Measurements from ENCODE around the gene SPOCK1. TPM values are rescaled to one million over a fixed set of nuclear protein-coding genes. Genes with fewer than 3 reads are reported as not detected.

Gene SPOCK1
- total and polyA plus RNA-seq, 2 of the 4 experiments (the other 2 are of a cell fraction), result 5.0 to 20.3 TPM

- POLR2A ChIA-PET (ENCODE audit: unreplicated experiment), result no interaction called here
- dilution Hi-C loops (cut with HindIII; ENCODE audit: low sequenced_read_pairs, unreplicated experiment) (no loop called here), intact Hi-C loops (cut with micrococcal nuclease) (no loop called here), in situ Hi-C loops (cut with MboI; ENCODE audit: low sequenced_read_pairs) (no loop called here)
- Histone ChIP-seq H4K20me1 (ENCODE audit: insufficient read depth, low read length) (no peaks in the 10 kb centered on the region), H3K36me3 (ENCODE audit: control insufficient read depth, insufficient read depth, low read length) (no peaks in the 10 kb centered on the region), H3K27me3 (ENCODE audit: control insufficient read depth, insufficient read depth, low read length) (0 out of 2 replicates have a peak, but pooled peaks cover 2% of the 10 kb centered on the region), H3K56ac (ENCODE audit: extremely low read depth, insufficient read depth, low read length) (no peak overlapping the region), H3K27ac (ENCODE audit: insufficient read depth, low read length) (no peak overlapping the region), H4K5ac (ENCODE audit: low read depth, low read length) (no peak overlapping the region), H3K4me2 (ENCODE audit: low read depth, low read length) (no peak overlapping the region), H2AFZ (replicated peaks; ENCODE audit: low read length, poor library complexity) (no peak overlapping the region), H2AK9ac (replicated peaks; ENCODE audit: low read depth, low read length, poor library complexity) (no peak overlapping the region), H3K4me1 (ENCODE audit: control insufficient read depth, insufficient read depth, low read length) (no peaks in the 10 kb centered on the region), H3K9me1 (ENCODE audit: insufficient read depth, low read length) (no peaks in the 10 kb centered on the region), H3K18ac (ENCODE audit: low read depth, low read length) (no peak overlapping the region), H2BK20ac (ENCODE audit: low read depth, low read length) (no peak overlapping the region), H2BK5ac (ENCODE audit: low read depth, low read length, poor library complexity, severe bottlenecking) (no peak overlapping the region), H2AK5ac (ENCODE audit: low read depth, low read length) (no peak overlapping the region), H3K14ac (replicated peaks; ENCODE audit: low read depth, low read length) (no peak overlapping the region), H4K91ac (ENCODE audit: insufficient read depth, low read depth, low read length) (no peak overlapping the region), H3K79me1 (ENCODE audit: low read depth in 1 of 2, low read length in 2 of 2) (no peaks in the 10 kb centered on the region), H4K8ac (ENCODE audit: low read depth in 2 of 2, low read length in 2 of 2) (no peak overlapping the region), H2BK15ac (ENCODE audit: low read depth, low read length) (no peak overlapping the region), H3K4me3 (ENCODE audit: insufficient read depth, low read depth, low read length) (no peak overlapping the region), H3K9ac (ENCODE audit: low read depth, low read length) (no peak overlapping the region), H3K4ac (ENCODE audit: low read depth, low read length) (no peak overlapping the region), H2BK120ac (ENCODE audit: low read depth, low read length) (no peak overlapping the region), H3K23ac (ENCODE audit: low read depth, low read length) (no peak overlapping the region), H3K9me3 (ENCODE audit: control insufficient read depth, insufficient read depth, low read length) (no peaks in the 10 kb centered on the region)
- no TSS peak for BruUV-seq (replicated peaks)
- WGBS, 2 experiments (ENCODE audit: extremely low coverage in 2 of 2, insufficient read length in 1 of 2), result no CpG with 5 or more reads among the region's 1 CpG
- TF ChIP-seq SMC3 (IDR thresholded peaks at IDR 0.05; ENCODE audit: low read depth, low read length) (no peak), FOS (IDR thresholded peaks at IDR 0.05; ENCODE audit: low read depth, low read length) (no peak), USF2 (IDR thresholded peaks at IDR 0.05; ENCODE audit: low read depth, low read length) (no peak), POLR2A (IDR thresholded peaks at IDR 0.05; ENCODE audit: low read depth, low read length) (no peak), RAD21 (IDR thresholded peaks at IDR 0.05; ENCODE audit: low read length) (no peak), CTCF (conservative IDR thresholded peaks at IDR 0.05; ENCODE audit: low read depth, low read length) (no peak), MXI1 (IDR thresholded peaks at IDR 0.05; ENCODE audit: borderline replicate concordance, low read depth, low read length) (no peak), RFX5 (IDR thresholded peaks at IDR 0.05; ENCODE audit: low read depth, low read length) (no peak), NFE2L2 (IDR thresholded peaks at IDR 0.05; ENCODE audit: low read depth, low read length) (no peak), MAFK (IDR thresholded peaks at IDR 0.05; ENCODE audit: low read depth, low read length) (no peak), RCOR1 (IDR thresholded peaks at IDR 0.05; ENCODE audit: insufficient replicate concordance, low read length) (no peak), CHD1 (IDR thresholded peaks at IDR 0.05; ENCODE audit: low read depth, low read length) (no peak), MAZ (IDR thresholded peaks at IDR 0.05; ENCODE audit: borderline replicate concordance, low read depth, low read length) (no peak), BHLHE40 (IDR thresholded peaks at IDR 0.05; ENCODE audit: low read depth, low read length) (no peak), CEBPB (IDR thresholded peaks at IDR 0.05; ENCODE audit: low read depth, low read length) (no peak)
- TF ChIP-seq, protein P1, sequence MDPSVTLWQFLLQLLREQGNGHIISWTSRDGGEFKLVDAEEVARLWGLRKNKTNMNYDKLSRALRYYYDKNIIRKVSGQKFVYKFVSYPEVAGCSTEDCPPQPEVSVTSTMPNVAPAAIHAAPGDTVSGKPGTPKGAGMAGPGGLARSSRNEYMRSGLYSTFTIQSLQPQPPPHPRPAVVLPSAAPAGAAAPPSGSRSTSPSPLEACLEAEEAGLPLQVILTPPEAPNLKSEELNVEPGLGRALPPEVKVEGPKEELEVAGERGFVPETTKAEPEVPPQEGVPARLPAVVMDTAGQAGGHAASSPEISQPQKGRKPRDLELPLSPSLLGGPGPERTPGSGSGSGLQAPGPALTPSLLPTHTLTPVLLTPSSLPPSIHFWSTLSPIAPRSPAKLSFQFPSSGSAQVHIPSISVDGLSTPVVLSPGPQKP (IDR thresholded peaks at IDR 0.05; ENCODE audit: borderline replicate concordance, low read depth, low read length), result no peak
- DNase-seq (no peak), ATAC-seq (ENCODE audit: low read depth) (no peak)
- CTCF ChIA-PET, result interaction anchor here (0.9 to 1.8 kb wide), 3 partner anchors 9 to 16 kb away, joined by 3 to 5 read pairs (median 4); no protein-coding TSS in a partner anchor
Observed at GRCh38 chr5:137336161-137336560, 163.0 kb downstream of the SPOCK1 start.

All from IMR-90 (cell line).